Fibroblast of lung (primary cell): ENCODE results near the gene CYTH1. TPM values are rescaled to one million over a fixed set of nuclear protein-coding genes. Genes with fewer than 3 reads are reported as not detected.

Experiments used
- DNase-seq, 2 donors: peaks; one replicate each; pipeline versions ENCODE4 v3.0.0 to v3.0.0-alpha.2; 2010; ENCODE audit warnings: low read depth in 2 of 2
- H2AFZ ChIP-seq: 2 replicates; pipeline ENCODE4 v1.5.1; 2012; ENCODE audit warnings: low read length, control low read depth, inconsistent platforms
- H3K27ac ChIP-seq: 2 replicates; pipeline ENCODE4 v1.5.1; 2011; ENCODE audit warnings: low read length, control low read depth; ENCODE audit not compliant: insufficient read depth
- H3K27me3 ChIP-seq: 2 replicates; pipeline ENCODE4 v1.5.1; 2011; ENCODE audit warnings: mild to moderate bottlenecking, low read length; ENCODE audit not compliant: control insufficient read depth, insufficient read depth
- H3K36me3 ChIP-seq: 2 replicates; pipeline ENCODE4 v1.5.1; 2011; ENCODE audit warnings: low read length; ENCODE audit not compliant: control insufficient read depth, insufficient read depth
- H3K4me1 ChIP-seq: 2 replicates; pipeline ENCODE4 v1.5.1; 2011; ENCODE audit warnings: low read length; ENCODE audit not compliant: control insufficient read depth, insufficient read depth; ENCODE audit errors: extremely low read depth
- H3K4me2 ChIP-seq: 2 replicates; pipeline ENCODE4 v1.5.1; 2011; ENCODE audit warnings: low read length, control low read depth; ENCODE audit not compliant: insufficient read depth; ENCODE audit errors: extremely low read depth
- H3K4me3 ChIP-seq, 4 experiments: fragments of 200-600 bp in 1 of 4; sonication (generic) in 1 of 4; replicated peaks in 1 of 4; 2 replicates each; pipeline ENCODE4 v1.5.1; 2011 to 2016; ENCODE audit warnings: low read length in 4 of 4, low read depth in 3 of 4, mild to moderate bottlenecking in 3 of 4, control low read depth in 2 of 4, inconsistent platforms in 1 of 4, mixed read lengths in 1 of 4; ENCODE audit not compliant: insufficient read depth in 1 of 4; ENCODE audit errors: control extremely low read depth in 1 of 4
- H3K79me2 ChIP-seq: 2 replicates; pipeline ENCODE4 v1.5.1; 2012; ENCODE audit warnings: mild to moderate bottlenecking, low read length, inconsistent platforms; ENCODE audit not compliant: control insufficient read depth, insufficient read depth
- H3K9ac ChIP-seq: 2 replicates; pipeline ENCODE4 v1.5.1; 2011; ENCODE audit warnings: mild to moderate bottlenecking, low read length, control low read depth; ENCODE audit not compliant: insufficient read depth
- H3K9me3 ChIP-seq: 2 replicates; pipeline ENCODE4 v1.5.1; 2012; ENCODE audit warnings: low read depth, low read length; ENCODE audit not compliant: control insufficient read depth, insufficient read depth
- H4K20me1 ChIP-seq: 2 replicates; pipeline ENCODE4 v1.5.1; 2011; ENCODE audit warnings: low read length; ENCODE audit not compliant: control insufficient read depth, insufficient read depth; ENCODE audit errors: extremely low read depth
- EZH2 ChIP-seq: IDR thresholded peaks from 2 replicates; pipeline ENCODE4 v1.5.1; 2012; ENCODE audit warnings: low read length, control low read depth, mild to moderate bottlenecking; ENCODE audit errors: missing control alignments
- polyA plus RNA-seq, 2 donors: library from polyadenylated mRNA; depleted of rRNA in 1 of 2; stranded (reverse) in 1 of 2; unstranded in 1 of 2; fragments of >200 nt; gene quantifications; 2 replicates each; pipeline ENCODE4 v1.2.1, GENCODE V29; 2011 to 2012; ENCODE audit warnings: missing spikeins in 1 of 2
- total RNA-seq: library from RNA; depleted of rRNA; stranded (reverse); fragments of >200 nt; gene quantifications from 2 replicates; pipeline ENCODE4 v1.2.1, GENCODE V29; 2014
- TF ChIP-seq, protein P1 (sequence below), 2 donors: IDR thresholded peaks in 1 of 2; conservative IDR thresholded peaks in 1 of 2; 1 replicate in 1 of 2; 2 replicates in 1 of 2; pipeline ENCODE4 v1.5.1; 2011 to 2012; ENCODE audit warnings: low read length in 2 of 2, control low read depth in 1 of 2, inconsistent platforms in 1 of 2, low read depth in 1 of 2, mild to moderate bottlenecking in 1 of 2

Gene CYTH1
- total and polyA plus RNA-seq, 2 donors (not counting 1 experiment from before 2014, with no cell fraction given) = 8.9 to 9.9 TPM

DNA sequence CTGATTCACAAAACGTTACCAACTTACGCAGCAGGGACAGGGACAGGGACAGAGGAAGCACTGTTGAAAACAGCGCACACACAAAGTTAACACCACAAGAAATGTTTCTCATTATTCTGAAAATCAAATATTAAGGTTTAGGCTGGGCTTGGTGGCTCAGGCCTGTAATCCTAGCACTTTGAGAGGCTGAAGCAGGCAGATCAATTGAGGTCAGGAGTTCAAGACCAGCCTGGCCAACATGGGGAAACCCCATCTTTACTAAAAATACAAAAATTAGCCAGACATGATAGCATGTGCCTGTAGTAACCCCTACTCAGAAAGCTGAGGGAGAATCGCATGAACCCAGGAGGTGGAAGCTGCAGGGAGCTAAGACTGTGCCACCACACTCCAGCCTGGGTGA, 4.2 kb downstream of the CYTH1 start:
- no peaks in the 10 kb centered on the region for H3K36me3 ChIP-seq
- no peaks in the 10 kb centered on the region for H3K27me3 ChIP-seq
- no peak overlapping the region for H3K4me3 ChIP-seq

DNA sequence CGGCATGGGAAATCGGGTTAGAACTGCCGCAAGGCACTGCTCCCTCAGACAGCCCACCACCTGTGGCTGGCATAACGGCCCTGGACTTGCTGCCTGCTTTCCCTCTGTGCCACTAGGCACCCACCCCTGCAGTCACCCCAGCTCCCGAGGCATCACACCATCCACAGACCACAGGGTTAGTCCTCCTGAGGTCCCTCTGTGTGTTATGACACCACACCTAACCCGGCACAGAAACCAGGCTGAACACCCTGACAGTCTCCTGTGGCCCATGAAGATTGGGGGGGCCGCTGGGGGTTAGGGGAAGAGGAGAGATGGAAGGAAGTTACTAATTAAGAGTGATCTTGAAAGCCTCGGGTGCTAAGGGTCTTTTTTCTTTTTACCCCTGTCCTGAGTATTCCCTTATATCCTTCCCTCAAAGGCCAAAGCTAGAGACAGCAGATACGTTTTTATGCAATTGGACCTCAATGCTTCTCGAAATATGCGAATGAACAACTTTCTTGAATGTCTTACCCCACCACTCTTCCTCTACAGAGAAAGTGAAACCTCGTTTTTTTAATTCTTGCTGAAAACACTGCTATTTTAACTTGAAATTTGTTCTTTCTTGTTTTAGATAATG, 7.0 kb downstream of the CYTH1 start:
- H3K27me3 ChIP-seq = no peaks in the 10 kb centered on the region
- H3K4me3 ChIP-seq = no peak overlapping the region
- no peak overlapping the region for H2AFZ ChIP-seq
- no peaks in the 10 kb centered on the region for H4K20me1 ChIP-seq
- H3K36me3 ChIP-seq = no peaks in the 10 kb centered on the region
- peaks cover 12% of the 10 kb centered on the region for H3K79me2 ChIP-seq
- no peak for DNase-seq
- H3K27ac ChIP-seq = no peak overlapping the region
- no peak overlapping the region for H3K9ac ChIP-seq
- H3K4me1 ChIP-seq = no peaks in the 10 kb centered on the region
- no peak for TF ChIP-seq EZH2
- TF ChIP-seq, protein P1, sequence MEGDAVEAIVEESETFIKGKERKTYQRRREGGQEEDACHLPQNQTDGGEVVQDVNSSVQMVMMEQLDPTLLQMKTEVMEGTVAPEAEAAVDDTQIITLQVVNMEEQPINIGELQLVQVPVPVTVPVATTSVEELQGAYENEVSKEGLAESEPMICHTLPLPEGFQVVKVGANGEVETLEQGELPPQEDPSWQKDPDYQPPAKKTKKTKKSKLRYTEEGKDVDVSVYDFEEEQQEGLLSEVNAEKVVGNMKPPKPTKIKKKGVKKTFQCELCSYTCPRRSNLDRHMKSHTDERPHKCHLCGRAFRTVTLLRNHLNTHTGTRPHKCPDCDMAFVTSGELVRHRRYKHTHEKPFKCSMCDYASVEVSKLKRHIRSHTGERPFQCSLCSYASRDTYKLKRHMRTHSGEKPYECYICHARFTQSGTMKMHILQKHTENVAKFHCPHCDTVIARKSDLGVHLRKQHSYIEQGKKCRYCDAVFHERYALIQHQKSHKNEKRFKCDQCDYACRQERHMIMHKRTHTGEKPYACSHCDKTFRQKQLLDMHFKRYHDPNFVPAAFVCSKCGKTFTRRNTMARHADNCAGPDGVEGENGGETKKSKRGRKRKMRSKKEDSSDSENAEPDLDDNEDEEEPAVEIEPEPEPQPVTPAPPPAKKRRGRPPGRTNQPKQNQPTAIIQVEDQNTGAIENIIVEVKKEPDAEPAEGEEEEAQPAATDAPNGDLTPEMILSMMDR (conservative IDR thresholded peaks at IDR 0.05 in 1 of 2, IDR thresholded peaks at IDR 0.05 in 1 of 2; ENCODE audit: low read depth in 1 of 2, low read length in 2 of 2) = no peak
- H3K4me2 ChIP-seq = no peak overlapping the region
- H3K9me3 ChIP-seq = no peaks in the 10 kb centered on the region

More for the DNA sequence above, 4.2 kb downstream of the CYTH1 start:
- H4K20me1 ChIP-seq = no peaks in the 10 kb centered on the region
- no peak overlapping the region for H3K4me2 ChIP-seq
- H3K79me2 ChIP-seq = peaks cover 21% of the 10 kb centered on the region
- no peaks in the 10 kb centered on the region for H3K9me3 ChIP-seq
- TF ChIP-seq, protein P1 (conservative IDR thresholded peaks at IDR 0.05 in 1 of 2, IDR thresholded peaks at IDR 0.05 in 1 of 2; ENCODE audit: low read depth in 1 of 2, low read length in 2 of 2) = no peak
- TF ChIP-seq EZH2 = no peak
- no peak overlapping the region for H3K27ac ChIP-seq
- no peak overlapping the region for H2AFZ ChIP-seq
- no peaks in the 10 kb centered on the region for H3K4me1 ChIP-seq
- H3K9ac ChIP-seq = no peak overlapping the region
- no peak for DNase-seq

DNA sequence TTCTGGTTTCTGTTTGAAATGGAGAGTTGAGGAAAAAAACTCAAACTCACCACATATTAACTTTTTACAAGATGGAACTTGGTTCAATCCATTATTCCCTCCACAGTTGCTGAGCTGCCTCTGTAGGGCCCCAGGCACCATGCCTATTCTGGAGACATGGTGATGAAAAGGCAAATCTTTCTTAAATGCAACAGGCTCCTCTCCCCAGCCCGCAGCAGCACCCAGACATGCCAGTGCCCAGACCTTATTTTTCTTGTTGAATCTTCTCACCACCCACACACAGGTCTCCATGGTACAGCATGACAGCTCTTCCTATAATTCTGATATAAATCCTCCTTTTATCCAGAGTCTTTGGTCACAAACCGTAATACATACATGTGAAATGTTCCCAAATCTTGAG, 7.6 kb downstream of the CYTH1 start:
- Histone ChIP-seq H3K4me2 (no peak overlapping the region), H3K4me1 (no peaks in the 10 kb centered on the region), H3K36me3 (no peaks in the 10 kb centered on the region), H3K79me2 (peaks cover 7% of the 10 kb centered on the region), H3K4me3 (no peak overlapping the region), H3K27me3 (no peaks in the 10 kb centered on the region), H3K9ac (no peak overlapping the region), H2AFZ (no peak overlapping the region), H4K20me1 (no peaks in the 10 kb centered on the region), H3K9me3 (no peaks in the 10 kb centered on the region), H3K27ac (no peak overlapping the region)
- DNase-seq = no peak
- TF ChIP-seq, protein P1 (conservative IDR thresholded peaks at IDR 0.05 in 1 of 2, IDR thresholded peaks at IDR 0.05 in 1 of 2; ENCODE audit: low read depth in 1 of 2, low read length in 2 of 2) = no peak
- TF ChIP-seq EZH2 = no peak
